OCI-LY3 (cell line): ENCODE data around the gene TDRD1.

Experiments used
- H2AFZ ChIP-seq: fragments of 200-600, 300-600 bp; shearing (Covaris generic); 2 replicates; pipeline ENCODE4 v1.6.0; 2014; ENCODE audit warnings: antibody characterized with exemption, low read depth, low read length
- H3K27ac ChIP-seq: fragments of 200-600, 300-600 bp; sonication (generic); 2 replicates; pipeline ENCODE4 v1.5.1; 2014; ENCODE audit warnings: mild to moderate bottlenecking, low read length, moderate library complexity, mixed read lengths
- H3K27me3 ChIP-seq: fragments of 200-600, 300-600 bp; sonication (generic); 2 replicates; pipeline ENCODE4 v1.6.1; 2014; ENCODE audit warnings: low read depth, low read length, mixed read lengths
- H3K36me3 ChIP-seq: fragments of 200-600, 300-600 bp; sonication (generic); replicated peaks from 2 replicates; pipeline ENCODE3; 2014; ENCODE audit warnings: low read depth, low read length, mixed read lengths
- H3K4me1 ChIP-seq: fragments of 300-600, 200-600 bp; sonication (generic); 2 replicates; pipeline ENCODE4 v1.6.1; 2014; ENCODE audit warnings: low read length, mixed read lengths
- H3K4me2 ChIP-seq: fragments of 200-600, 300-600 bp; sonication (generic); 2 replicates; pipeline ENCODE4 v1.6.1; 2014; ENCODE audit warnings: low read length, mixed read lengths
- H3K4me3 ChIP-seq: fragments of 300-600, 200-600 bp; sonication (generic); 2 replicates; pipeline ENCODE4 v1.5.1; 2014; ENCODE audit warnings: antibody characterized with exemption, mild to moderate bottlenecking, low read length, moderate library complexity
- H3K79me2 ChIP-seq: fragments of 300-600, 200-600 bp; shearing (Covaris generic); 2 replicates; pipeline ENCODE4 v1.6.1; 2014; ENCODE audit warnings: mild to moderate bottlenecking, low read length, mixed read lengths
- H3K9ac ChIP-seq: fragments of 300-600, 200-600 bp; shearing (Covaris generic); 2 replicates; pipeline ENCODE4 v1.6.0; 2014; ENCODE audit warnings: mild to moderate bottlenecking, low read length, moderate library complexity
- H3K9me3 ChIP-seq: fragments of 200-600, 300-600 bp; shearing (Covaris generic); 2 replicates; pipeline ENCODE4 v1.6.1; 2014; ENCODE audit warnings: low read length, mixed read lengths; ENCODE audit not compliant: insufficient read depth
- H4K20me1 ChIP-seq: fragments of 200-600, 300-600 bp; sonication (generic); 2 replicates; pipeline ENCODE4 v1.6.1; 2016; ENCODE audit warnings: low read length, mixed read lengths; ENCODE audit not compliant: insufficient read depth
- CTCF ChIP-seq: fragments of 200-600, 300-600 bp; sonication (generic); IDR thresholded peaks from 2 replicates; pipeline ENCODE4 v1.5.1; 2014; ENCODE audit warnings: antibody characterized with exemption, low read length, low read depth
- EZH2phosphoT487 ChIP-seq: fragments of 200-600 bp; shearing (Covaris generic); IDR thresholded peaks from 2 replicates; pipeline ENCODE4 v1.6.1; 2018; ENCODE audit warnings: antibody characterized with exemption, mixed run types, low read depth

The TDRD1 gene

GRCh38 chr10:114246679-114247305, 67.6 kb downstream of the TDRD1 start:
- Histone ChIP-seq H3K27me3 (no peaks in the 10 kb centered on the region; the same call in none of the 2 replicates), H4K20me1 (no peaks in the 10 kb centered on the region), H3K27ac (no peak overlapping the region), H3K4me1 (no peaks in the 10 kb centered on the region), H2AFZ (no peak overlapping the region), H3K4me2 (no peak overlapping the region), H3K4me3 (no peak overlapping the region), H3K9ac (no peak overlapping the region), H3K79me2 (no peaks in the 10 kb centered on the region), H3K36me3 (no peaks in the 10 kb centered on the region), H3K9me3 (no peaks in the 10 kb centered on the region)
- TF ChIP-seq CTCF (no peak), EZH2phosphoT487 (no peak)

- no peak overlapping the region for H2AFZ ChIP-seq
- no peaks in the 10 kb centered on the region for H3K4me1 ChIP-seq
- H3K4me2 ChIP-seq, result no peak overlapping the region
- TF ChIP-seq EZH2phosphoT487 (no peak), CTCF (no peak)
- no peaks in the 10 kb centered on the region for H3K79me2 ChIP-seq
- no peaks in the 10 kb centered on the region for H3K36me3 ChIP-seq
- no peaks in the 10 kb centered on the region for H4K20me1 ChIP-seq
- H3K9me3 ChIP-seq, result no peaks in the 10 kb centered on the region
- H3K4me3 ChIP-seq, result no peak overlapping the region
- no peak overlapping the region for H3K9ac ChIP-seq
- no peak overlapping the region for H3K27ac ChIP-seq
- no peaks in the 10 kb centered on the region for H3K27me3 ChIP-seq
Measured at GRCh38 chr10:114250236-114250635, 71.1 kb downstream of the TDRD1 start.

GRCh38 chr10:114250716-114251115, 71.6 kb downstream of the TDRD1 start:
- no peak overlapping the region for H3K27ac ChIP-seq
- H3K36me3 ChIP-seq, result no peaks in the 10 kb centered on the region
- H3K79me2 ChIP-seq, result no peaks in the 10 kb centered on the region
- H3K4me3 ChIP-seq, result no peak overlapping the region
- no peak for TF ChIP-seq CTCF
- TF ChIP-seq EZH2phosphoT487, result no peak
- no peaks in the 10 kb centered on the region for H3K9me3 ChIP-seq
- no peaks in the 10 kb centered on the region for H4K20me1 ChIP-seq
- H3K27me3 ChIP-seq, result no peaks in the 10 kb centered on the region
- H3K4me2 ChIP-seq, result no peak overlapping the region
- H3K4me1 ChIP-seq, result no peaks in the 10 kb centered on the region
- H3K9ac ChIP-seq, result no peak overlapping the region
- H2AFZ ChIP-seq, result no peak overlapping the region

GRCh38 chr10:114252092-114252491, 72.9 kb downstream of the TDRD1 start:
- H3K79me2 ChIP-seq, result no peaks in the 10 kb centered on the region
- no peaks in the 10 kb centered on the region for H3K4me1 ChIP-seq
- no peak overlapping the region for H3K27ac ChIP-seq
- no peak overlapping the region for H2AFZ ChIP-seq
- H3K9ac ChIP-seq, result no peak overlapping the region
- no peaks in the 10 kb centered on the region for H4K20me1 ChIP-seq
- H3K9me3 ChIP-seq, result no peaks in the 10 kb centered on the region
- TF ChIP-seq CTCF (no peak), EZH2phosphoT487 (no peak)
- no peaks in the 10 kb centered on the region for H3K27me3 ChIP-seq
- H3K4me3 ChIP-seq, result no peak overlapping the region
- H3K36me3 ChIP-seq, result no peaks in the 10 kb centered on the region
- H3K4me2 ChIP-seq, result no peak overlapping the region
